ENCODE results near the gene PDGFB. TPM values are rescaled to one million over a fixed set of nuclear protein-coding genes. Genes with fewer than 3 reads are reported as not detected.

PDGFB gene
- total and polyA plus RNA-seq, 2 of the 4 experiments (the other 2 are of a cell fraction) = 0.07 TPM; not detected in 1

GRCh38 chr22:39183991-39184585, 60.7 kb downstream of the PDGFB start:
- Histone ChIP-seq H3K4ac (ENCODE audit: low read depth, low read length) (peak overlapping the region; percentile 83), H3K18ac (ENCODE audit: low read depth, low read length) (peak overlapping the region; percentile 0; the same call in 1 of the 2 replicates), H3K27ac (ENCODE audit: insufficient read depth, low read length) (0 out of 2 replicates have a peak overlapping the region, but pooled peaks have one; percentile 4), H3K4me2 (ENCODE audit: low read depth, low read length) (no peak overlapping the region), H3K27me3 (ENCODE audit: control insufficient read depth, insufficient read depth, low read length) (no peaks in the 10 kb centered on the region), H3K56ac (ENCODE audit: extremely low read depth, insufficient read depth, low read length) (no peak overlapping the region), H2AK5ac (ENCODE audit: low read depth, low read length) (peak overlapping the region; percentile 79), H3K9me1 (ENCODE audit: insufficient read depth, low read length) (peaks cover 10% of the 10 kb centered on the region; the same call in 1 of the 2 replicates), H3K23ac (ENCODE audit: low read depth, low read length) (no peak overlapping the region), H3K9me3 (ENCODE audit: control insufficient read depth, insufficient read depth, low read length) (0 out of 2 replicates have a peak, but pooled peaks cover 3% of the 10 kb centered on the region), H4K91ac (ENCODE audit: insufficient read depth, low read depth, low read length) (peak overlapping the region; percentile 93; the same call in 1 of the 2 replicates), H3K4me1 (ENCODE audit: control insufficient read depth, insufficient read depth, low read length) (peaks cover 10% of the 10 kb centered on the region), H2AK9ac (replicated peaks; ENCODE audit: low read depth, low read length, poor library complexity) (peak overlapping the region; percentile 33), H3K36me3 (ENCODE audit: control insufficient read depth, insufficient read depth, low read length) (no peaks in the 10 kb centered on the region), H4K5ac (ENCODE audit: low read depth, low read length) (peak overlapping the region; percentile 19; the same call in 1 of the 2 replicates), H4K20me1 (ENCODE audit: insufficient read depth, low read length) (no peaks in the 10 kb centered on the region), H2BK20ac (ENCODE audit: low read depth, low read length) (peak overlapping the region; percentile 79), H3K79me1 (ENCODE audit: low read depth in 1 of 2, low read length in 2 of 2) (no peaks in the 10 kb centered on the region), H3K14ac (replicated peaks; ENCODE audit: low read depth, low read length) (peak overlapping the region; percentile 58), H2BK15ac (ENCODE audit: low read depth, low read length) (peak overlapping the region; percentile 92; the same call in 2 of the 3 replicates), H2BK120ac (ENCODE audit: low read depth, low read length) (peak overlapping the region; percentile 91), H3K4me3 (ENCODE audit: insufficient read depth, low read depth, low read length) (no peak overlapping the region), H2AFZ (replicated peaks; ENCODE audit: low read length, poor library complexity) (peak overlapping the region; percentile 84), H4K8ac (ENCODE audit: low read depth in 2 of 2, low read length in 2 of 2) (peak overlapping the region in 1 of 2 experiments; percentile 88; a peak in 2 of 4 replicates), H2BK5ac (ENCODE audit: low read depth, low read length, poor library complexity, severe bottlenecking) (peak overlapping the region; percentile 42), H3K9ac (ENCODE audit: low read depth, low read length) (no peak overlapping the region)
- ATAC-seq (ENCODE audit: low read depth) (peak; percentile 70), DNase-seq (peak; percentile 63)
- CTCF ChIA-PET = interaction anchor here (0.7 kb wide), 1 partner anchor 127 kb away, joined by 3 read pairs; no protein-coding TSS in a partner anchor
- BruUV-seq (replicated peaks) = no TSS peak
- intact Hi-C loops (cut with micrococcal nuclease) = no loop called here
- dilution Hi-C loops (cut with HindIII; ENCODE audit: low sequenced_read_pairs, unreplicated experiment) = no loop called here
- POLR2A ChIA-PET (ENCODE audit: unreplicated experiment) = no interaction called here
- 80% methylated on average over 2 of the region's 13 CpGs; no CpG with 5 or more reads in 1 of the 2 experiments for WGBS, 2 experiments (ENCODE audit: extremely low coverage in 2 of 2, insufficient read length in 1 of 2)
- in situ Hi-C loops (cut with MboI; ENCODE audit: low sequenced_read_pairs) = no loop called here
- TF ChIP-seq CEBPB (IDR thresholded peaks at IDR 0.05; ENCODE audit: low read depth, low read length) (no peak), RCOR1 (IDR thresholded peaks at IDR 0.05; ENCODE audit: insufficient replicate concordance, low read length) (no peak), MAZ (IDR thresholded peaks at IDR 0.05; ENCODE audit: borderline replicate concordance, low read depth, low read length) (no peak)

All from IMR-90 (cell line).